Measurements from ENCODE around the gene MYO5C.

MYO5C gene

GRCh38 chr15:52278135-52278534 lies 17.5 kb downstream of the MYO5C start:
- DNase-seq (ENCODE audit: low read depth), result no peak

GRCh38 chr15:52277575-52277974 lies 18.0 kb downstream of the MYO5C start:
- DNase-seq (ENCODE audit: low read depth), result no peak

GRCh38 chr15:52276256-52276770 lies 19.3 kb downstream of the MYO5C start:
- DNase-seq (ENCODE audit: low read depth), result no peak

- no peak for DNase-seq (ENCODE audit: low read depth)
Observed at GRCh38 chr15:52263563-52264282, 31.9 kb downstream of the MYO5C start.

GRCh38 chr15:52262364-52262763 lies 33.2 kb downstream of the MYO5C start:
- no peak for DNase-seq (ENCODE audit: low read depth)

GRCh38 chr15:52261498-52262242 lies 33.9 kb downstream of the MYO5C start:
- peak; percentile 70 for DNase-seq (ENCODE audit: low read depth)

GRCh38 chr15:52261026-52261425 lies 34.6 kb downstream of the MYO5C start:
- DNase-seq (ENCODE audit: low read depth), result no peak

- no peak for DNase-seq (ENCODE audit: low read depth)
Observed at GRCh38 chr15:52259503-52259902, 36.1 kb downstream of the MYO5C start.

GRCh38 chr15:52258461-52258860 lies 37.1 kb downstream of the MYO5C start:
- DNase-seq (ENCODE audit: low read depth), result no peak

- peak; percentile 39 for DNase-seq (ENCODE audit: low read depth)
Observed at GRCh38 chr15:52257734-52258062, 37.9 kb downstream of the MYO5C start.

GRCh38 chr15:52256930-52257733 lies 38.5 kb downstream of the MYO5C start:
- no peak for DNase-seq (ENCODE audit: low read depth)

- DNase-seq (ENCODE audit: low read depth), result peak; percentile 77
Observed at GRCh38 chr15:52256366-52256765, 39.2 kb downstream of the MYO5C start.

GRCh38 chr15:52255935-52256334 lies 39.7 kb downstream of the MYO5C start:
- DNase-seq (ENCODE audit: low read depth), result no peak

GRCh38 chr15:52255008-52255407 lies 40.6 kb downstream of the MYO5C start:
- peak; percentile 57 for DNase-seq (ENCODE audit: low read depth)

GRCh38 chr15:52254391-52254790 lies 41.2 kb downstream of the MYO5C start:
- DNase-seq (ENCODE audit: low read depth), result no peak

- DNase-seq (ENCODE audit: low read depth), result peak; percentile 96
Observed at GRCh38 chr15:52252781-52253180, 42.8 kb downstream of the MYO5C start.

- DNase-seq (ENCODE audit: low read depth), result peak; percentile 36
Observed at GRCh38 chr15:52251144-52251860, 44.3 kb downstream of the MYO5C start.

- no peak for DNase-seq (ENCODE audit: low read depth)
Observed at GRCh38 chr15:52247461-52247860, 48.1 kb downstream of the MYO5C start.

GRCh38 chr15:52246686-52247431 lies 48.7 kb downstream of the MYO5C start:
- DNase-seq (ENCODE audit: low read depth), result peak; percentile 98

- DNase-seq (ENCODE audit: low read depth), result no peak
Observed at GRCh38 chr15:52243697-52244555, 51.7 kb downstream of the MYO5C start.

Measured in iris pigment epithelial cell (primary cell).